HG03280 (cell line): ENCODE data around the gene PHF12.

Experiments used
- ATAC-seq: cut with Tn5 transposase; IDR thresholded peaks from one replicate; pipeline ENCODE4 v1.9.1; 2021; ENCODE audit warnings: mild to moderate bottlenecking, moderate library complexity; ENCODE audit not compliant: unreplicated experiment

Gene PHF12

DNA sequence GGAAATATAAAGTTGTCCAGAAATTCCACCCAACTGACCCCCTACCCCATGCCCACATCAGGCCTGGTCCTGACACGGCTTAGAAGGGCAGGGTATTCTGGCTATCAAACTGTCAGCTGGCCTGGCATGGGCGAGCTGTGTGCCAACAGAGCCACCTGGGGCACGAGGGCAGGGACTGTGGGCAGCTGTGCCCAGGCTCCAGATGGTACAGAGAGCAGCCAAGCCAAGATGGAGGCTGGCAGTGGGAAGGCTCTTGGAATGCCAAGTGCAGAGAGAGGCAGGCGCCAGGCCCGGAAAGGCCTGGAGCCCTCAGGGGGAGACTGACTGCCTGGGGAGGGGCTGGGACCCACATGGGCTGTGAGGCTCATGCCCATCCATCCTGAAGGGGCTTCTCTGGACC is 24.3 kb upstream of the PHF12 start:
- ATAC-seq: no peak

- ATAC-seq: no peak
Observed at GRCh38 chr17:28975031-28975430, 23.7 kb upstream of the PHF12 start.

DNA sequence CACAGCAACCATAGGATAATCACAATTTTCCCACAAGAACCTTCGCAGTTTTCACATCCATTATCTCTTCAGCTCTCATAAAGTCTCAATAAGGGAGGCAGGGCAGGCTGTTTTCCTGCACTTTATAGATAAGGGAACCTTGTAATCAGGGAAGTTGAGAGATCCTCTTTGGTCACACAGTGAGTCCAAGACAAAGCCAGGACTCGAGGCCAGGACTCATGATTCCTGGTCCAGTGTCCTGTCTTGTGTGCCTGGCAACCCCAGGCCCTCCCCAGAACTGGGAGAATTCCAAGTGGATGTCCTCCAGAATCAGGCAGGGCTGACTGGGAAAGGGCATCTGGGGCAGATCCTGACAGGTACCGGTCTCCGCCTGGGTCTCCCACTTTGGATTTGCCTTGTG is 23.1 kb upstream of the PHF12 start:
- no peak for ATAC-seq

DNA sequence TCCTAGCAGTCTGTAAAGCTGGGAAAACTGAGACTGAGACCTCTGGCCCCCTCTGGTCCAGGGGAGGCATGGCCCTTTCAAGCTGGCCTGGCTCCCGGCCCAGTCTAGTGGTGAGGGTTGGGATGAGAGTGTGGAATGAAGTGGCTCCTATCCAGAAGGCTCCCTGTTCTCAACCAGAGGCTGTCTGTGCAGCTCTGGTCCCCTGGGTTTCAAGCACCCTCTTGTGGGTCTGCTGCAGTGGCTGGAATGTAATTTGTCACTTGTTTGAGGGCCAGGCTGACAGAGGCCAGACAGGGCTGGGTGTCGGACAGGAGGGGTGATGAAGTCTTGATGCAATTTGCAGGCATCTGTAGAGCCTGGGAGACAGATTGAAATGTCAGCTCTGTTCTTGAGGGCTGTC is 22.1 kb upstream of the PHF12 start:
- ATAC-seq: no peak

DNA sequence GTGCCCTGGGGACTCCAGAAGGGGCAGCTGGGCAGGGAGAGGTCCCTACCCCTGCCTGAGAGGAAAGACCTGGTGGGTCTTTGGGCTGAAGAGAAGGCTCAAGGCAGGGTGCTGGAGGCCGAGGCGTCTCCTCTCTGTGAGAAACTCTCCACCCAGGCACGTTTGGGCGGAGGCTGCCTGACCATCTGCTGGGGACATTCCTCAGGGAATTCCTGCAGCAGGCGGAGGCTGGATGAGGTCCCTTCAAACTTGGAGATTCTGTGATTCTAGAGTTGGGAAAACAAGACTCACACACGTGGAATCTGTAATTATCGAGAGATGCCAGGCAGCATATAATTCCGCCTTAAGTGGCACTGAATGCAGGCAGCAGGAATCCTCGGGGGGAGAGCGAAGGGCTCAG is 21.1 kb upstream of the PHF12 start:
- no peak for ATAC-seq

- no peak for ATAC-seq
Observed at GRCh38 chr17:28970879-28971278, 19.6 kb upstream of the PHF12 start.

DNA sequence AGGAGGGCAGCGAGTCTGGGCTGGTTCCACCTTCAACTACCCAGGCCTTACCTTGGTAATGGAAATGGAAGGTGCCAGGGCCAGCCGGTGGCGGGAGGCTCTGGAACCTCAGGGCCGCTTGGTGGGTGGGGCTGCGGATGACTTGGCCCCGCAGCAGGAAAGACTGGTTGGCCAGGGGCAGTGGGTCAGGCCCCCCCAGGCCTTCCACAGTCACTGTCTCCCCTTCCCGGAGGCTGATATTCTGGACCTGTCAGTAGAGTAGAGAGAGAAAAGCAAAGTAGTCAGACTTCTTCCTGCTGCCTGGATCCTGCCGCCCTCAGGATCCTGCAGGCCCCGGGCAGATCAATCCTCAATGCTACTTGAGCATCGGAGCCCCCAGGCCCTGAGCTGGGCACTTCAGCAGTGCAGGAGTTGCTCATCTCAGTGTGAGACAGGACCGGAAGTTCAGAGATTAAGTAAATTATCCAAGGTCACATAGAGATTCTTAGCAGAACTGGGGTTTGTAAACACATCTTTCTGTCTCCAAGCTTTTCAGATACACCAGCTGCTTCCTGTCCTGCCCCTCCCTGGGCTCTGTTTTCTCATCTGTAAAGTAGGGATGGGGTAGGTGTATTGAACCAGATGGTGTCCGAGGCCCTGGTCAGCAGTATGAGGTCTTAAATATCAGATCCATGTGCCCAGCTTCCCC is 18.5 kb upstream of the PHF12 start:
- ATAC-seq: no peak

GRCh38 chr17:28968914-28969295 is 17.6 kb upstream of the PHF12 start:
- ATAC-seq: no peak

DNA sequence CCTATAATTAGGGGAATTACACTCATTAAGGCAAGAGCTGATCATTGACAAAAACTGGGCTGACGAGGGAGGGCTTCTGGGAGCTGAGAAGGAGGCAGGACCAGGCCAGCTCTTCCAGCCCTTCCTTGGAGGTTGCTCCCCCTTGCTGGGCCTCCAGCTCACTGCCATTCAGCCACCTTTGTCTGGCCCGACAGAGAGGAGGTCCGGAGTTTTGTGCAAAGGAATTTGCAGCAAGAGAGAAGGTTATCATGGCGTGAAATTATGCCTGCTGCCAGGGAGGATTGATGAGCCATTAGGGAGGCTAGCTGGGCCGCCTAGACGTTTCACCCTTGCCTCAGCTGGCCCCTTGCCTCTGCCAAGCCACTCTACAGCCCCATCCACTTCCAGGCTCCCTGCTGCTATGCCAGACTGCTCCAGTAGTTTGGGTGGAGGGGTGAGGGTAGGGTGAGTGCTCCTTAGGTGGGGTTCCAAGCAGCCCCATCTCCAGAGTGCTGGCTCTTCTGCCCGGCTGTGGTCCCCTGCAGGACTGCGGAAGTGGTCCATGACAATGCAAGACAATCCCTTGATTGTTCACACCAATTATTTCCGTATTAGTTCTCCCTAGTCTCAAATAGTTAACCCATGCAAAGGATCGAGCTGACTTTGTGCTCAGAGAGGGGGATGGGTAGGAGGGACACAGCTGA is 17.1 kb upstream of the PHF12 start:
- ATAC-seq: no peak

DNA sequence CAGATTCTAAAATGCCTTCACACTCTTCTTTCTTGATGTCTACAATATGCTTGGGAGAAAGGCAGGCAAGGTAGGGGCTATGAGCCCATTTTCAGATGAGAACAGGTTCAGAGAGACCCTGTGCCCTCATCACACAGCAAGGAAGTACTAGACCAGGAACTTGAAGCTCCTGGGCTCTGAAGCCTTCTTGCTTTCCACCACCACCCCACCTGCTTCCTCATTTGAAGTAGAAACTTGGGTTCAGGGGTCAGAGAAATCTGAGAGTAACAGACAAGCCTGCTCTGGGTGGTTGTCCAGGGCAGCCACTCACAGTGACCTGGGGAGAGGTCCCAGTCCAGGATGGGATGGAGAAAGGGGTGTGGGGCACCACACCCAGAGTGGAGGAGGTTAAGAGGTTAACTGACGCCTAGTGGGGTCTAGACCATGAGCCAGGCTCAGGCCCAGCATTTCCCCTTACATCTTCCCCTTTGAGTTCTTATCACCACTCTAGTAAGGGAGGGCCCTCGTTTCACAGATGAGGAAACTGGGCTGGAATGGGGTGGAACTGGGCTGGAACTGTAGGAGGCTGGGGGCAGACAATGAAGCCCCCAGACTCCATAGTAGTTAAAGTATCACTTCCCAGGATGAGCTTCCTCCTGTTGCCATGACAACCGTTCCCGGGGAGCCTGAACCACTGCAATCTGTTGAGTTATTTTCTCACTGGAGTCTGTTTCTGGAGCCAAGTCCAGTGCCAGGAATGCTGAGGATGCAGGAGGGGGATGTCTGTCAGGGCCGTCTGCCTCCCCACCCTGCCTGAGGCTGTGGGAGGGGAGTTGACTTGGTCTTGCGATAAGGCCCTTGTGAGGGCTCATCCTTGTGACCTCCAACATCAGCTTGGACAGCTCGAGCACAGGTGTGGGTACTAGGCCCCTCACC is 16.2 kb upstream of the PHF12 start:
- ATAC-seq: no peak

GRCh38 chr17:28963841-28964240 is 12.5 kb upstream of the PHF12 start:
- ATAC-seq: no peak

DNA sequence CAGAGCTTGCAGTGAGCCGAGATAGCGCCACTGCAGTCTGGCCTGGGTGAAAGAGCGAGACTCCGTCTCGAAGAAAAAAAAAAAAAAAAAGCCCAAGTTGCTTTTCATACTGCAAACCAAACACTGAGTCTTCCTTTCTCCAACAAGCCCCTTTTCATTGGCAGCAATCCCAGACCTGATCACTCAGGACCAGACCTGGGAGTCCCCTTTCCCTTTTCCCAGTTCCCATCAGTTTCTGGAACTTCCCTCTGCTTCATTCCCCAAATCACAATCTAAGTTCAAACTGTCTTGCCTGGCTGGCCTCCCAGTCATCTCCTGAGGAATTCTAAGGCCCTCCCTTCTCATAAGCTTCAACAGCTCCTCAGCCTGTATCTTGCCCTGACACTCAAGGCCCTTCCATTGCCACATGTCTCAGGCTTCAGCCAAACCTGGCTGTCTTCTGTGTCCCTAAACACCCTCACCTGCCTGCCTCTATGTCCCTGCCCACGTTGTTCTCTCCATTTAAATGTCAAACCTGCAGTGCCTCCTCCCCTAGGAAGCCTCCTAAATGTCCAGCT is 11.8 kb upstream of the PHF12 start:
- no peak for ATAC-seq

GRCh38 chr17:28961391-28961790 is 10.1 kb upstream of the PHF12 start:
- no peak for ATAC-seq

DNA sequence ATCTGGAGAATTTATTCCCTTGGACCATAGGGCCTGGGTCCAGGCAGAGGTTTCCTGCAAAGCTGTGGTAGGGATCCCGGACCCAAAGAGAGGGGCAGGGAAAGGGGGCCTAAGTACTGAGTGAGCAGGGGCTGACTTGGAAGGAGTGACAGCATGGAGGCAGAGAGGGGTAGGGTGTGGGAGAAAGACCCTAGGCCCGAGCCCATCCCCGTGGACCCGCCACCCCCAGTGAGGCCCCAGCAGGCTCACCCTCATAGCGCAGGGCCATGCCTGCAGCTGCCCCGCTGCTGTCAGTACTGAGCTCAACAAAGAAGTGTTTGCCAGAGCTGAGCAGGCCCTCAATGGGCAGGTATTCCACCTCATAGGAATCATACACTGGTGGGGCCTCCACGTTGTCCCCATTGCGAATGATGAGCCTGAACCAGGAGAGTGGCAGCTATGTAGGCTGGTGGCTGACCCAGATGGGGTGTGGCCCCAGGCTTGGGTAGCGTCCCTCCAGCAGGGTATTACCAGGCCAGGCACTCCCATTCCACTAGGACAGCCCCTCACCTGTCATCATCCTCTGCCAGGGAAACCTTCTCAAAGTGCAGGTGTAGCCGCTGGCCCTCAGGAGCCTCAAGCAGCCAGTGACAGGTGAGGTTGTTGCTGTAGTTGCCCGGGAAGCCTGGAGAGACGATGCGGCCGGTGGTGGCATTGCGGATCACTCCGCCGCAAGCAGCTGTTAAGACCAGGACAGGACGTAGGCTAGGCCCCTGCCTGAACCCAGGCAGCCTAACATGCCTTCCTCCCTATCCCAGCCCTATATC is 9.1 kb upstream of the PHF12 start:
- ATAC-seq: no peak

- ATAC-seq: no peak
Observed at GRCh38 chr17:28959471-28959871, 8.2 kb upstream of the PHF12 start.

GRCh38 chr17:28958820-28959455 is 7.6 kb upstream of the PHF12 start:
- no peak for ATAC-seq

GRCh38 chr17:28957992-28958355 is 6.7 kb upstream of the PHF12 start:
- no peak for ATAC-seq

GRCh38 chr17:28957277-28957991 is 6.1 kb upstream of the PHF12 start:
- no peak for ATAC-seq

DNA sequence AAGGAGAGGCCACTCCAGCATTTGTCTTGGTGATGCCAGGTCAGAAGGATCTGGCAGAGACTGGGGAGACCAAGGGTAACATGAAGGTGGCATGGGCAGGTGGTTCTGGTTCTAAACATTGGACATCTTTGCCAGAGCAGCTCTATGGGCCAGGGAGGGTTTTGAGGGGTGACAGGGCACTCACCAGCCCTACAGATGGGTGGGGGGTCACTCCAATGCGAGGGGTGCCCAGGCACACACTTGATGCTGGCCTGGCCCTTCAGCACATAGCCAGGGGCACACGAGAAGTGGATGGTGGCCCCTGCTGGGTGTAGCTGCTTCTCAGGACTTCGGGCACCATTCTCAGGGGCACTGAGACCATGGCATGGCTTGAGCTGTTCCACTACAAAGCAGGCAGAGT is 5.5 kb upstream of the PHF12 start:
- no peak for ATAC-seq

DNA sequence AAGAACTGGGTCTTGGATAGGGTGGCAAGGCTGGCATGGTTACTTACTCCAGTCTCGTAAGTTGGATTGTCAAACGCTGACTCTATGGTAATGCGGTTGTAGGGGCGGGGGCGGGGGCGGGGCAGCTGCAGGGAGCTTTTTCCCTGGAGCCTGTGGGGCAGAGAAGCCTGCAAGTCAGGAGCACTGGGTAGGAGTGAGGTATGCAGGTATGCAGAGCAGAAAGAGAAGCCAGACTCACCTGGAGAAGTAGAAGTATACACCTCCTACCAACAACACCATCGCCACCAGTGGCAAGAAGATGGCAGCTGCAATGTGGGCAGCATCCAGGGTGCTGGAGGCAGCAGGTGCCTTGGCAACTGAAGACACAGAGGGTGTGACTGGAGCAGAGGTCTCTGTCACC is 4.8 kb upstream of the PHF12 start:
- no peak for ATAC-seq
